Measurements from ENCODE around the gene ZNF197. TPM values are rescaled to one million over a fixed set of nuclear protein-coding genes. Genes with fewer than 3 reads are reported as not detected.
A peak's percentile ranks its signal among the peaks of the same experiment; 100 is the strongest.

The ZNF197 gene
- total RNA-seq, 1 donor from 2014 or later, result 29.6 TPM

DNA sequence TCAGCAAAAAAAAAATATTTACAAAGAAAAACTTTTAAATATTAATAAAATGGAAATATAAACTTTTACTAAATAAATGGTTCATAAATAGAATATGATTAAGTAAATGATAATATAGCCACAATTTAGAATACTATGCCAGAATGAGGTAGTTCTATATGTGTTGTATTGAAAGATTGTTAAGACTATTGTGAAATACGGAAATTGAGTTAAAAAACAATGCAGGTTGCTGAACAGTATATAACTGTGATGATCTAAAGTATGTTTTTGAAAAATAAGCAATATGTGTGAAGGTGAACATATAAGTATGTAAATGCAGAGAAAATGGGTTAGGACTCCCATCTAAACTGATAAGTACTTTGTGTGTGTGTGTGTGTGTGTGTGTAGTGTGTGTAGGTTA lies 24.9 kb downstream of the ZNF197 start:
- Mint-ChIP-seq H3K4me3 (ENCODE audit: unreplicated experiment) (peak overlapping the region; percentile 96), H3K9me3 (ENCODE audit: unreplicated experiment) (no peaks in the 10 kb centered on the region), H3K27ac (ENCODE audit: unreplicated experiment) (peak overlapping the region; percentile 13), H3K27me3 (ENCODE audit: unreplicated experiment) (peaks cover 2% of the 10 kb centered on the region), H3K4me1 (ENCODE audit: unreplicated experiment) (peaks cover 10% of the 10 kb centered on the region), H3K36me3 (ENCODE audit: low read depth, unreplicated experiment) (peaks cover 29% of the 10 kb centered on the region)
- TF ChIP-seq, protein P1, sequence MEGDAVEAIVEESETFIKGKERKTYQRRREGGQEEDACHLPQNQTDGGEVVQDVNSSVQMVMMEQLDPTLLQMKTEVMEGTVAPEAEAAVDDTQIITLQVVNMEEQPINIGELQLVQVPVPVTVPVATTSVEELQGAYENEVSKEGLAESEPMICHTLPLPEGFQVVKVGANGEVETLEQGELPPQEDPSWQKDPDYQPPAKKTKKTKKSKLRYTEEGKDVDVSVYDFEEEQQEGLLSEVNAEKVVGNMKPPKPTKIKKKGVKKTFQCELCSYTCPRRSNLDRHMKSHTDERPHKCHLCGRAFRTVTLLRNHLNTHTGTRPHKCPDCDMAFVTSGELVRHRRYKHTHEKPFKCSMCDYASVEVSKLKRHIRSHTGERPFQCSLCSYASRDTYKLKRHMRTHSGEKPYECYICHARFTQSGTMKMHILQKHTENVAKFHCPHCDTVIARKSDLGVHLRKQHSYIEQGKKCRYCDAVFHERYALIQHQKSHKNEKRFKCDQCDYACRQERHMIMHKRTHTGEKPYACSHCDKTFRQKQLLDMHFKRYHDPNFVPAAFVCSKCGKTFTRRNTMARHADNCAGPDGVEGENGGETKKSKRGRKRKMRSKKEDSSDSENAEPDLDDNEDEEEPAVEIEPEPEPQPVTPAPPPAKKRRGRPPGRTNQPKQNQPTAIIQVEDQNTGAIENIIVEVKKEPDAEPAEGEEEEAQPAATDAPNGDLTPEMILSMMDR (IDR thresholded peaks at IDR 0.05; ENCODE audit: unreplicated experiment), result no peak
- DNase-seq (ENCODE audit: low spot score), result no peak

DNA sequence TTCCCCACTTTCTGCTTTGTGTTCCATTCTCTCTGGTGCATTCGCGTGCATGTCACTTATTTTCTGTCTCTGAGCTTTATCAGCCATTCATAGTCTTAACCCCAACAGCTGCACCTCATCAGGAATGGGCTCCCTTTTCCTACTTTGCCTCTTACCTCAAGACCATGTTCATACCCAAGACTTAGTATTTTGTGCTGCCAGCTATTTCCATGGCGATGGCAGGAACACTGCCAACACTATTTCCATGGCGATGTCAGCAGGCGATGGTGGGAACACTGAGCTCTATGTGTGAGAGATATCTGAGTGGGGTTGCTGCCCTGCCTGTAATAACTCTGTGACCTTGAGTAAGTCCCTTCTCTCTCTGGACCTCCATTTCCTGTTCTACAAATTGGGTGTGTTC lies 29.2 kb downstream of the ZNF197 start:
- peak overlapping the region; percentile 79 for H3K27ac Mint-ChIP-seq (ENCODE audit: unreplicated experiment)
- TF ChIP-seq, protein P1 (IDR thresholded peaks at IDR 0.05; ENCODE audit: unreplicated experiment), result no peak
- no peaks in the 10 kb centered on the region for H3K9me3 Mint-ChIP-seq (ENCODE audit: unreplicated experiment)
- H3K4me3 Mint-ChIP-seq (ENCODE audit: unreplicated experiment), result peak overlapping the region; percentile 50
- peaks cover 3% of the 10 kb centered on the region for H3K27me3 Mint-ChIP-seq (ENCODE audit: unreplicated experiment)
- no peak for DNase-seq (ENCODE audit: low spot score)
- H3K4me1 Mint-ChIP-seq (ENCODE audit: unreplicated experiment), result peaks cover 3% of the 10 kb centered on the region
- peaks cover 61% of the 10 kb centered on the region for H3K36me3 Mint-ChIP-seq (ENCODE audit: low read depth, unreplicated experiment)

- TF ChIP-seq, protein P1 (IDR thresholded peaks at IDR 0.05; ENCODE audit: unreplicated experiment), result no peak
- Mint-ChIP-seq H3K4me3 (ENCODE audit: unreplicated experiment) (peak overlapping the region; percentile 62), H3K9me3 (ENCODE audit: unreplicated experiment) (no peaks in the 10 kb centered on the region)
Measured at GRCh38 chr3:44659015-44659414, 34.2 kb downstream of the ZNF197 start.

GRCh38 chr3:44659434-44659833 lies 34.6 kb downstream of the ZNF197 start:
- peak overlapping the region; percentile 62 for H3K4me3 Mint-ChIP-seq (ENCODE audit: unreplicated experiment)

More at GRCh38 chr3:44659015-44659414, 34.2 kb downstream of the ZNF197 start:
- Mint-ChIP-seq H3K4me1 (ENCODE audit: unreplicated experiment) (no peaks in the 10 kb centered on the region), H3K36me3 (ENCODE audit: low read depth, unreplicated experiment) (peaks cover 64% of the 10 kb centered on the region), H3K27ac (ENCODE audit: unreplicated experiment) (no peak overlapping the region), H3K27me3 (ENCODE audit: unreplicated experiment) (peaks cover 3% of the 10 kb centered on the region)
- DNase-seq (ENCODE audit: low spot score), result no peak

GRCh38 chr3:44661189-44661588 lies 36.4 kb downstream of the ZNF197 start:
- no peaks in the 10 kb centered on the region for H3K9me3 Mint-ChIP-seq (ENCODE audit: unreplicated experiment)
- TF ChIP-seq, protein P1 (IDR thresholded peaks at IDR 0.05; ENCODE audit: unreplicated experiment), result peak; percentile 66
- no peak for DNase-seq (ENCODE audit: low spot score)
- H3K27me3 Mint-ChIP-seq (ENCODE audit: unreplicated experiment), result peaks cover 2% of the 10 kb centered on the region
- no peak overlapping the region for H3K4me3 Mint-ChIP-seq (ENCODE audit: unreplicated experiment)
- H3K27ac Mint-ChIP-seq (ENCODE audit: unreplicated experiment), result no peak overlapping the region
- peaks cover 61% of the 10 kb centered on the region for H3K36me3 Mint-ChIP-seq (ENCODE audit: low read depth, unreplicated experiment)
- H3K4me1 Mint-ChIP-seq (ENCODE audit: unreplicated experiment), result no peaks in the 10 kb centered on the region

More at GRCh38 chr3:44659434-44659833, 34.6 kb downstream of the ZNF197 start:
- H3K36me3 Mint-ChIP-seq (ENCODE audit: low read depth, unreplicated experiment), result peaks cover 62% of the 10 kb centered on the region
- peaks cover 2% of the 10 kb centered on the region for H3K27me3 Mint-ChIP-seq (ENCODE audit: unreplicated experiment)
- no peaks in the 10 kb centered on the region for H3K4me1 Mint-ChIP-seq (ENCODE audit: unreplicated experiment)
- TF ChIP-seq, protein P1 (IDR thresholded peaks at IDR 0.05; ENCODE audit: unreplicated experiment), result no peak
- H3K27ac Mint-ChIP-seq (ENCODE audit: unreplicated experiment), result no peak overlapping the region
- no peaks in the 10 kb centered on the region for H3K9me3 Mint-ChIP-seq (ENCODE audit: unreplicated experiment)
- DNase-seq (ENCODE audit: low spot score), result no peak
